Measurements from ENCODE around the gene SYCP2L.
"Not testable (repeated sequence)": the region's sequence is repeated elsewhere in the genome, so short reads cannot be mapped to it uniquely, and the experiment has no call there.

The SYCP2L gene

DNA sequence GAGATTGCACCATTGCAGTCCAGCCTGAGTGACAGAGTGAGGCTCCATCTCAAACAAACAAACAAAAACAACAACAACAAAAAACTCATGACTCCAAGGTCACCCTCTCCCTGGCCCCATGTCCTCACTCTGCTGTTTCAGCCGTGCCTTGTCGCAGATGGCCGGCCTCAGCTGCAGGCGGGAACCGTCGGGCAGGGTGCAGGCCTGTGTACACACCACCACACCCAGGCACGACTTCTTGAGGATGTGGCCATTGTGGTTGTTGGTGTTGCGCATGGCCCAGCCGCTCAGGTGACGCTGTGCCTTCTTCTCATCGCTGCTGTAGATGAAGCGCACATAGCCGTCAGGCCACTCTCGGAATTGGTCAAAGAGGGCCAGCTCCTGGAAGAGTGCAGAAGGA, 9.8 kb upstream of the SYCP2L start:
- DNase-seq (ENCODE audit: insufficient read length, low spot score) (no peak), FAIRE-seq (no peak)

DNA sequence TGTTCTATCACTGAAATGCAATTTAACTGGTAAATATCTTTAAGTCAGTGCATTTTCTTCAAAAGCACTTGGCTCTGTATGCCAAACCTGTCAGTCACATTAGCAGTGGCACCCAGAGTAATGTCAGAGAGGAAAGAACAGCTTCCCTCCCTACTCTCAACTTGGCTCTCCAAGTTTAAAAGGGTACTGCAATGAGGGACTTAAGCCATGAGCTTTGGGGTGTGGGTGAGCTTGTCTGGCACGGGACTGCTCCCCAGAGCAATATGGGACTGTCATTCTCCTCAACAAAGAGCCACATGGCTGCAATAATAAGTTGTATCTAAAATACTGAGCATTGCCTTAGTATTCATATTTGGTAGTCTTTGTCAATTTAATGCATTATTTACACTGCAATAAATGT, 9.0 kb upstream of the SYCP2L start:
- no peak for DNase-seq (ENCODE audit: insufficient read length, low spot score)
- FAIRE-seq: no peak

DNA sequence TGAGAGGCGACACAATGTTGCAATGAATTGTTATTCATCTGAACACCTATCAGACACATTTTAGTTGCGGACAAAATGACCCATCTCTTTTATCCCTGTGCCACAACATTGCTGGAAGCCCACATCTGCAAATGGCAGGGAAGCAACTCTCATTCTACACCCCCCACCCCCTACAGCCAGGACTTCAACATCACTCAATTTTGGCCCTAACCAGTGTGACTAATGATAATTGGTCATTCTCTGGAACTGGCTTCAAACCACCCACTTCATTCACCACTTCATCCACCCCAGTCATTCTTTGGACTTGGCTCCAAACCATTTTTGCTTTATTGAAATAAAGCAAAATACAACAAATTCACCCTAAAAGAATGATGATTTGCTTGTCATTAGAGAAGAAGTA, 6.5 kb upstream of the SYCP2L start:
- DNase-seq (ENCODE audit: insufficient read length, low spot score) (no peak), FAIRE-seq (no peak)

DNA sequence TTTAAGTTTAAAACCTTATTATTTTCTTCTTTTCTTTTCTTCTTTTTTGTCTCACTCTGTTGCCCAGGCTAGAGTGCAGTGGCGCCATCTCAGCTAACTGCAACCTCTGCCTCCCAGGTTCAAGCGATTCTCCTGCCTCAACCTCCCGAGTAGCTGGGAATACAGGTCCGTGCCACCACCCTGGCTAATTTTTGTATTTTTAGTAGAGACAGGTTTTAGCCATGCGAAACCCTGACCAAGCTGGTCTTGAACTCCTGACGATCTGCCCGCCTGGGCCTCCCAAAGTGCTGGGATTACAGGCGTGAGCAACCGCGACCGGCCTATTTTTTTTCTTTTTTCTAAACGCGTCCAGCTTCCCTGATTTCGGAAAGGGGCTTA, 4.6 kb upstream of the SYCP2L start:
- not testable (repeated sequence) for DNase-seq (ENCODE audit: insufficient read length, low spot score); FAIRE-seq

DNA sequence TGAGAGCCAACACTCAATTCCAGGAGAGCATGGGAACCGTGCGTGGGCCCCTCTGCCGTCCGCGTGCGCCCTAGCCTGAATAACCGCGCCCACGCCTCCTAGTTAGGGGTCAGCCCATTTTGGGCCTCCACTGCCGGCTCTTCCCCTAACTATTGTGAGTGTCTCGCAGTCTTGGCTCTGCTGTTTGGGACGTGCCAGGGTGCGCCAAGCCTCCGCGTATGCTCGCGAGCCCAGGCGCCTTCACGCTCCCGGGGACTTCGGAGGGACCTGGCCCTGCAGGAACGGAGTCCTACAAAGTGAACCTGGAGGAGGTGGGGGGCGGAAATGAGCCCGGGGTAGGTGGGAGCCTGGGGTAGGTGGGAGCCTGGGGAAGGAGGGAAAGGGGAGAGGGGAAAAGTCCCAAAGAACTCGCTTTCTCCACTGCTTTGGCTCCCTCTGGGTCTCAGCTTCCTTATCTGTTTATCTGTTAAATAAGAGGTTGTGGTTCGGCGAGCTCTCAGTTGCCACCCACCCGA, 4.1 kb upstream of the SYCP2L start:
- DNase-seq (ENCODE audit: insufficient read length, low spot score) (no peak), FAIRE-seq (no peak)

DNA sequence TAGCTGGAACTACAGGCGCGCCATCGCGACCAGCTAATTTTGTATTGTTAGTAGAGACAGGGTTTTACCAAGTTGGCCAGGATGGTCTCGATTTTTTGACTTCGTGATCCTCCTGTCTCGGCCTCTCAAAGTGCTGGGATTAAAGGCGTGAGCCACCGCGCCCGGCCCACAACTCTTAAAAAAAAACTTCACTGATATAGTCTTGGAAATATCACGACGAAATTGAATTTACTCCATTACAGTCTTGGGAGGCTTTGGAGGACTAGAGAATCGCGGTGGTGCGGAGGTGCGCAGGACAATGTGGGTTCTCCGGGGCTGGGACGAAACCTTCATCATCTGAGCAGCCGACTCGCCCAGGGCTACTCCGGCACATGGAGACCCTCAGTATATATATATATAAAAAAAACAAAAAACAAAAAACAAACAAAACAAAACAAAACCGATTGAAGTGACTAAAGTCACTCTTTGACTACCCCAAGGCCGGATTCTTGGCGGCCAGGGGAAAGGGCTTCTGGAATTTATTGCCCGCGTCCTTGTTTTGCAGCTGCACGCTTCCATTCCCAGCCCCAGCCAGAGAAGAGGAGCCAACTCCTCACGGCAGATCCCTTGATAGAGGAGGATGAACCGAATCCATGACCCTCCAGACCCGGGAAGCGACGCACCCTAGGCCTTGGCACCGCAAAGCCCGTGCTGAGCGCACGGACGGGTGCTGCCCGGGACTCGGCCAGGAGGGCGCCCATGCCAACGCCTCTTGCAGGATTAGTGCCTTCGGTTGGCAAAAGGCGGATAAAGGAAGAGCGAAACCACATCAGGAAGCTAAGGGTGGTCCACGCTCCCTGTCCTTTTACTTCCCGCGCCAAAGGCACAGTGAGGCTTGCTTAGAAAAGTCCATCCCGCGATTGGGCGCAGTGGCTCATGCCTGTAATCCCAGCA, 3.3 kb upstream of the SYCP2L start:
- FAIRE-seq: no peak
- DNase-seq (ENCODE audit: insufficient read length, low spot score): no peak

DNA sequence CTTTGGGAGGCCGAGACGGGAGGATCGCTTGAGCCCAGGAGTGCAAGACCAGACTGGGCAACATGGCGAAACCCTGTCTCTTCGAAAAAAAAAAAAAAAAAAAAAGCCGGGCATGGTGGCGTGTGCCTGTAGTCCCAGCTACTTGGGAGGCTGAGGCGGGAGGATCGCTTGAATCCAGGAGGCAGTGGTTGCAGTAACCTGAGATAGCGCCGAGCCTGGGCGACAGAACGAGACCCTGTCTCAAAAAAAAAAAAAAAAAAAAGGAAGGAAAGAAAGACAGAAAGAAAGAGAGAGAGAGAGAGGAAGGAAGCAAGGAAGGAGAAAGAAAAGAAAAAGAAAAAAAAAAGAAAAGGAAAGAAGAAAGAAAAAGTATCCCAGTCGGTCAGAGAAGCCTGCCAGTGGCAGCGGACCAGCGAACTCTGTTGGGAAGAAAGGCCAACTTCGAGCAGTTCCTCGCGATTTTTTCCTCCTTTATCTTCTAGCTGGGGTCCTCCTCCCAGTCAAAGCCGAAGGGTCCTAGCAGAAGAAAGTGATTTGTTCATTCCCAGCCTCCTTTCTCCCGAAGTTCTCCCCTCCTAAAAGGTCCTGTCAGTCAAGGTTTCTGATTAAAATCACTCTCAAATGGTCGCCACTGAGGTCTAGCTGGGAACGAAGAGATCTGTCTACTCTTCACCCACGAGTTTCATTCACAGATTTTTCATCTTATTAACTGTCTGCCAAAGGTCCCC, 2.4 kb upstream of the SYCP2L start:
- FAIRE-seq (no peak), DNase-seq (ENCODE audit: insufficient read length, low spot score) (no peak)

DNA sequence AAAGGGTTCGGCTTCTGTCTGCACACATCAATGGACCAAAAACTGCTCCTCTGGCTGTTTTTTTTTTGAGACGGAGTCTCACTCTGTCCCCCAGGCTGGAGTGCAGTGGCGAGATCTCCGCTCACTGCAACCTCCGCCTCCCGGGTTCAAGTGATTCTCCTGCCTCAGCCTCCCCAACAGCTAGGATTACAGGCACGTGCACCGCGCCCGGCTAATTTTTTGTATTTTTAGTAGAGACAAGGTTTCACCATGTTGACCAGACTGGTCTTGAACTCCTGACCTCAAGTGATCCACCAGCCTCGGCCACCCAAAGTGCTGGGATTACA, 524 bp upstream of the SYCP2L start:
- DNase-seq (ENCODE audit: insufficient read length, low spot score); FAIRE-seq: not testable (repeated sequence)

DNA sequence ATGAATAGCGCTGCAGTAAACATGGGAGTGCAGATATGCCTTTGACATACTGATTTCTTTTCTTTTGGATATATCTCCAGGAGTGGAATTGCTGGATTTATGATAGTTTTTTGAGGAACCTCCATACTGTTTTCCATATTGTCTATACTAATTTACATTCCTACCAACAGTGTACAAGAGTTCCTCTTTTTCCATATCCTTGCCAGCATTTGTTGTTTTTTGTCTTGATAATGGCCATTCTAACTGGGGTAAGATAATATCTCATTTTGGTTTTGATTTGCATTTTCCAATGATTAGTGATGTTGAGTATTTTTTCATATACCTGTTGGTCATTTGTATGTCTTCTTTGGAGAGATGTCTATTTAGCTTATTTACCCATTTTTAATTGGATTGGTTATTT, 3.3 kb downstream of the SYCP2L start:
- FAIRE-seq (no peak), DNase-seq (ENCODE audit: insufficient read length, low spot score) (no peak)

DNA sequence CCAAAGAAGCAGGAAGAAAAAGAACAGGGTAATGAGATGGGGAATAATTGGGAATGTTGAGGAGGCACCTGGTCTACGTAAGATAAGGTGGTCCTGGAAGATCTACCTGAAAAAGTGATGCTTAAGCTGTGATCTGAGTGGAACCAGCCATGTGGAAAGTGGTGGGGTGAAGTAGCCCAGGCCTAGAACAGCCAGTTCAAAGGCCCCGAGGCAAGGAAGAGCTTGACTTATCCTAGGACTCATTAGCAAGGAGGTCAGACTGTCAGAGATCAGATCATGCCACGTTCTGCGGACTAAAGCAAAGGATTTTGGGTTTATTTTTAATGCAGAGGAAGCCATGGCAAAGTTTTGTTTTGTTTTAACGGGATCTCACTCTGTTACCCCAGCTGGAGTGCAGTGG, 5.1 kb downstream of the SYCP2L start:
- no peak for FAIRE-seq
- no peak for DNase-seq (ENCODE audit: insufficient read length, low spot score)

DNA sequence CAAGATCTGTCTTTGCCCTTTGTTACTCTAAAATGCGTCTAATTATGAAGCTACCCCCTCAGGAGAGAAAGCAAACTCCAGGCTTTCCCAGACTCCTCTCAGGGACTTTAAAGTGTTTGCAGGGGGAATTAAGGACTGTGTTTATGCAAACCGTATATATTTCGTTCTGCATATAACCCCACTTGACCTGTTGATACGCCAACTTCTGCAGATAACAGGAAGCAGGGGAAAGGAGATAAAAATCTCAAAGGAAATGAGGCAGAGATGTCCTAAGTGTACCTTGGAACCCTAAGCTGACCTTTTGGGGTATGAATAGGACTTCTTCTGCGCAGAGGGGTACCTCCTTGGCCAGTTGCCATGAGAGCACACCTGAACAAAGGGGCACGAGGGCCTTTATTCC, 8.1 kb downstream of the SYCP2L start:
- FAIRE-seq: no peak
- no peak for DNase-seq (ENCODE audit: insufficient read length, low spot score)

DNA sequence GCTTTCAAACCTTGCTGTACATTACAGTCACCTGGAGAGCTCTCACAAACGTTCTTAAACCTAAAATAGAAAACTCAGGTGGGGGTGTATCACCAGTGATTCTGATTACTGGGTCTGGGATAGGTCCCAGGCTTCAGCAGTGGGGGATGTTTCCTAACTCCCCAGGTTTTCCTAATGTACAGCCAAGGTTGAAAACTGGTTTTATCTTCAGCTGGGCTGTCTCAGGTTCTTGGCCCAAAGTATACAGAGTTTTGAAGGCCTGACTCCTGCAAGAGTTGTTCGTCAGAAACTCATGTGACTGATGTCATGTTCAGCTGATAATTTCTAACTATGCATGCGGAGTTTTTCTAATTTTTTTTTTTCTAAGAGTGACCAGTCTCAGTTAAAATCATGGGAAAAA, 9.8 kb downstream of the SYCP2L start:
- FAIRE-seq (no peak), DNase-seq (ENCODE audit: insufficient read length, low spot score) (no peak)

DNA sequence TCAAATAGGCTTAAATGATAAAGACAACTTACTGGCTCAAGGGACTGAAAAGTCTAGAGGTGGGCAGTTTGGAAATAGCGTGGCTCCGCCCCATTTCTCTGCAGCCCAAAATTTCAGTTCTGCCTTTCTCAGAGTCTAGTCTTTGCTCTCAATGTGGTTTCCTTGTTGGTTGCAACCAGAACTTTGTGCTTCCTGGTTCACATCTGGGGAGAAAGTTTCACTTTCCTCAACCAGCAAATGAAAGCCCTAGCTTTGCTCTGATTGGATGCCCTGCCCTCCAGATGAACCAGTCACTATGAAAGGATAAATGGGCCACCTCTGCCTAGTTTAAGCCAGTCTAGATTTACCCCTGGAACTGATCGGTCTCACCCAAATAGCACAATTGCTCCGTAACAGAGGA, 14.9 kb downstream of the SYCP2L start:
- FAIRE-seq (no peak), DNase-seq (ENCODE audit: insufficient read length, low spot score) (no peak)

DNA sequence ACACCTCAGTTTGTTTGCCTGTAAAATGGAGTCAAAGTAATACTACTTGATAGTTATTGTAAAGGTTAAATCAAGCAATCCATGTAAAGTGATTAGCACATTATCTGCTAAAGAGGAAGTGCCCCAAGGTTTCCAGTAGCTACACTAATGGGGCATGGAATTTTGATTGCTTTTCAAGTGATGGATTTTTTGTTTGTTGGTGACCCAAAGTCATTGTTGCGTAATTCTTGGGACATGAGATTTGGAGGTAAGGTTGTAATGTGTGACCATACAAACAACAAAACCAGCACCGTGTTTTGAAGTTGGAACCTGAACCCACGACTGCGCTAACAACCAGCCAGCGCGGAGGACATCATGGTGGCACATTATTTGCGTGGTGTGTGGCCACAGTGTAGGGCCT, 17.2 kb downstream of the SYCP2L start:
- FAIRE-seq (peak; percentile 57), DNase-seq (ENCODE audit: insufficient read length, low spot score) (no peak)

DNA sequence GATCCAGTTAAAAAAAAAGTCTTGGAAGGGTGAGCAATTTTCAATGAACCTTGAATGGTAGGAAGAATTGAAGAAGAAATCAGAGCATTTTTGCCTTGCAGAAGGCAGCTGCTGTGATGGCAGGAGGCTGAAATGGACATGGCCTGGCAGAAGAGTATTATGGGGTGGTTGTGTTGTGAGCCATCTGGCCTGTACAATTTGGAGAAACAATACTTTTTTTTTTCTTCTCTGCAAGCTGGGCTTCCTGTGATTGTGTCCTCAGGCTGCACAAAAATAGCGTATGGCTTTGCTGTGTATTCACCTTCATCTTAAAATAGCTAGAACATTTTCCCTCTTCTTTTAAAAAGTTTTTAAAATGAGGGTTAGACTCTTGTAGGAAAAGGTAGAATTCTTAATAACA, 21.4 kb downstream of the SYCP2L start:
- FAIRE-seq (no peak), DNase-seq (ENCODE audit: insufficient read length, low spot score) (no peak)

DNA sequence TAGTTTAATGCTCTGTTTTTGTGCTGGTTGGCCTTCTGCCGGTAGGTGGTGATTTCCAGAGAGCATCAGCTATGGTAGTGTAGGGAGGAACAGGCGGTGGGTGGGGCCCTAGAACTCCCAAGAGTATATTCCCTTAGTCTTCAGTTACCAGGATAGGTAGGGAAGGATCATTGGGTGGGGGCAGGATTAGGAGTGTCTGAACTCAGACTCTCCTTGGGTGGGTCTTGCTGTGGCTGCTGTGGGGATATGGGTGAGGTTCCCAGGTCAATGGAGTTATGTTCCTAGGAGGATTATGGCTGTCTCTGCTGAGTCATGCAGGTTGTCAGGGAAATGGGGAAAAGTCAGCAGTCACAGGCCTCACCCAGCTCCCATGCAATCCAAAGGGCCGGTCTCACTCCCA, 32.7 kb downstream of the SYCP2L start:
- not testable (repeated sequence) for FAIRE-seq; DNase-seq (ENCODE audit: insufficient read length, low spot score)

DNA sequence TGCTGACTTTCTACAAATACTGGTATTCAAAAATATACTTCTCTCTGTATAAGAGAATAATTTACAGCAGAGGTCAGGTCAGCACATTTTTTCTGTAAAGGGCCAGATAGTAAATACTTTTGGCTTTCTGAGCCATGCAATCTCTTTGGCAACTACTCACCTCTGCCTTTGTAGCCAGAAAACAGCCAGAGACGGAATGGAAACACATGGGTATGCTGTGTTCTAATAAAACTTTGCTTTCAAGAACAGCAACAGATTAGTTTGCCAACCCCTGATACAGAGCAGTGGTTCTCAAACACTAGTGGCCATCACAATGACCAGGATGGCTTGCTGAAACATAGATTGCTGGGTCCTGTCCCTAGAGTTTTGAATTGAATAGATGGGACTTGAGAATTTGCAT, 46.3 kb downstream of the SYCP2L start:
- DNase-seq (ENCODE audit: insufficient read length, low spot score) (no peak), FAIRE-seq (no peak)

DNA sequence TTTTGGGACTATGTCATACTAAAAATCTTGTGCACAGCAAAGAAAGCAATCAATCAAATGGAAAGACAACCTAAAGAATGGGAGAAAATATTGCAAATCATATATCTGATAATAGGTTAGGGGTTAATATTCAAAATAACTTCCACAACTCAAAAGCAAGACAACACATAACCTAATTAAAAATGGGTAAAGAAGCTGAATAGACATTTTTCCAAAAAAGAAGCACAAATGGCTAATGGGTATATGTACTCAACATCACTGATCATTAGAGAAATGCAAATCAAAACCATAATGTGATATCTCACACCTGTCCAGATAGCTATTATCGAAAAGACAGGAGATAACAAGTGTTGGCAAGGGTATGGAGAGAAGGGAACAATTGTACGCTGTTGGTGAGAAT, 53.0 kb downstream of the SYCP2L start:
- no peak for DNase-seq (ENCODE audit: insufficient read length, low spot score)
- FAIRE-seq: peak; percentile 57

DNA sequence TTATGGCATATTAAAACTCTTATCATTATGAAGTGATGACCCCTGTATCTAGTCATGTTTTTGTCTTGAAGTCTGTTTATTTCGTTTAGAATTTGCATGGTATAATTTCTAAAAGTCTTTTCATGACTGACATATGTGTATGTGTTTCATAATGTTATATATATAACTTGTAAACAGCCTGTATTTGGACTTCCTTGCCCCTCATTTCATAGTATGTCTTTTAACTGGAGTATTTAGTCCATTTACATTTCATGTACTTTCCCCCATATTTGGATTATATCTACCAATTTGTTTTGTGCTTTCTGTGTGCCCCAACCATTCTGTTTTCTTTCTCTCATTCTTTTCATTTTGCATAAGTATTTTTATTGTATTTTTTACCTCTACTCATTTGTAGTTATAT, 59.0 kb downstream of the SYCP2L start:
- no peak for DNase-seq (ENCODE audit: insufficient read length, low spot score)
- FAIRE-seq: no peak

DNA sequence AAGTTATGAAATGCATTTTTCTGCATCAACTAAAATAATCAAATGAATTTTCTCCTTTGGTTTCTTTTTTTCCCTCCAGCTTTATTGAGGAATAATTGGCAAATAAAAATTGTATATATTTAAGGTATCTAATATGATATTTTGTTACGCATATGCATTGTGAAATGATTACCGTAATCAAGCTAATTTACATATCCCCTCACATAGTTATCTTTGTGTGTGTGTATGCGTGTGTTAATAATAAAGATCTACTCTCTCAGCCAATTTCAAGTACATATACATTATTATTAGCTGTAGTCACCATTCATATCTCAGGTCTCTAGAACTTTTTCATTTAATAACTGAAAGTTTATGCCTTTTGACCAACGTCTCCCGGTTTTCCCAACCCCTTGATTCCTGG, 61.1 kb downstream of the SYCP2L start:
- no peak for FAIRE-seq
- DNase-seq (ENCODE audit: insufficient read length, low spot score): no peak

DNA sequence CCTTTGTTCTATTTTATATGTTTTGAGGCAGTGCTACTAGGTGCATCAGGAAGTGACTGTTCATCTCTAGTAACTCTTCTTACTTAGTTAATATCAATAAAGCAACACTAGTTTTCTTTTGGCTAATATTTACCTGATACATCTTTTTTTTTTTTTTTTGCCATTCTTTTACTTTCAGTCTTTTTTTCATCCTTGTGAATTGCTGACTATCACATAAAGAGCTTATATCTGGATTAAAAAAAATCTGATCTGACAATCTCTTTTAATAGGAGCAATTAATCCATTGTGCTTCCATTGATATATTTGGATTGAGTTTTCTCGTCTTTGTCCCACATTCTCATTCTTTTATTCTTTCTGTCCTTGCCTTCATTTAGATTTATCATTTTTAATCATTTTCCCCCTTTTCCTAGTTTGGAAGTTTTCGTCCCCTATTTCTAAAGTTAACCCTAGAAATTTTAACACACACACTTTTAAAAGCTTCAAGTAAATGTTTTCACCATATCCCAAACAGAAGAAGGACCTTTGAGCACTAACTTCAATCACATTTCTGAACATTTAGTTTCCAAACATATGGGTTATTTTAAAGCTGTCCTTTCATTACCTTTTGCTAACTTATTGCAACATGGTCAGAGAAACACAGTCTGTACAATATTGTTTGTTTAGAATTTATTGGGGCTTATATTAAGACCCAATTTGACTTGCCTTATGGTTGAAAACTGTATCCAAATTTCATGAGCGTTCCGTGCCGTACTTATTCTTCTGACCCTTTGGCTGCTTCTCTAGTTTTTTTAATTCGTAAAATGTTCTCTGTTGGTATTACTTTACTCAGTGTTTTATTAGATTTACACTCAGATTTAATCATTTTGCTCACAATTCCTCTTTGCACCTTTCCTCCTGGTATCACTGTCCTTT, 63.0 kb downstream of the SYCP2L start:
- FAIRE-seq (no peak), DNase-seq (ENCODE audit: insufficient read length, low spot score) (no peak)
